ENCODE data around the gene GADL1. TPM values are rescaled to one million over a fixed set of nuclear protein-coding genes. Genes with fewer than 3 reads are reported as not detected.
A peak's percentile ranks its signal among the peaks of the same experiment; 100 is the strongest.

Gene GADL1
- total RNA-seq, 4 donors from 2014 or later, result not detected

GRCh38 chr3:30754426-30754825, 140.0 kb downstream of the GADL1 start:
- H3K9me3 ChIP-seq, result no peaks in the 10 kb centered on the region
- H3K4me3 ChIP-seq, result no peak overlapping the region
- no peaks in the 10 kb centered on the region for H3K27me3 ChIP-seq
- no peak for TF ChIP-seq POLR2A (IDR thresholded peaks at IDR 0.05)
- no peak for TF ChIP-seq CTCF (IDR thresholded peaks at IDR 0.05)
- TF ChIP-seq EP300 (IDR thresholded peaks at IDR 0.05), result no peak
- DNase-seq (ENCODE audit: low spot score in 2 of 2), result no peak
- no peaks in the 10 kb centered on the region for H3K36me3 ChIP-seq
- H3K4me1 ChIP-seq, result no peaks in the 10 kb centered on the region
- H3K27ac ChIP-seq, result no peak overlapping the region
- WGBS, 2 donors, result 80 to 82% methylated on average over 4 of the region's 4 CpGs

GRCh38 chr3:30753766-30754165, 140.7 kb downstream of the GADL1 start:
- 84 to 92% methylated on average over 3 of the region's 3 CpGs for WGBS, 2 donors

GRCh38 chr3:30752970-30753369, 141.5 kb downstream of the GADL1 start:
- no peaks in the 10 kb centered on the region for H3K36me3 ChIP-seq
- H3K4me3 ChIP-seq, result no peak overlapping the region
- 68 to 76% methylated on average over 4 of the region's 4 CpGs for WGBS, 2 donors
- H3K27me3 ChIP-seq, result no peaks in the 10 kb centered on the region
- DNase-seq (ENCODE audit: low spot score in 2 of 2), result no peak
- no peak overlapping the region for H3K27ac ChIP-seq
- no peaks in the 10 kb centered on the region for H3K9me3 ChIP-seq
- no peak for TF ChIP-seq EP300 (IDR thresholded peaks at IDR 0.05)
- no peak for TF ChIP-seq CTCF (IDR thresholded peaks at IDR 0.05)
- TF ChIP-seq POLR2A (IDR thresholded peaks at IDR 0.05), result no peak
- no peaks in the 10 kb centered on the region for H3K4me1 ChIP-seq

More at GRCh38 chr3:30753766-30754165, 140.7 kb downstream of the GADL1 start:
- no peaks in the 10 kb centered on the region for H3K4me1 ChIP-seq
- no peak overlapping the region for H3K4me3 ChIP-seq
- no peaks in the 10 kb centered on the region for H3K9me3 ChIP-seq
- DNase-seq (ENCODE audit: low spot score in 2 of 2), result no peak
- TF ChIP-seq POLR2A (IDR thresholded peaks at IDR 0.05), result no peak
- H3K36me3 ChIP-seq, result no peaks in the 10 kb centered on the region
- no peak overlapping the region for H3K27ac ChIP-seq
- H3K27me3 ChIP-seq, result no peaks in the 10 kb centered on the region

GRCh38 chr3:30752491-30752890, 142.0 kb downstream of the GADL1 start:
- no peak overlapping the region for H3K27ac ChIP-seq
- WGBS, 2 donors, result 90 to 92% methylated on average over 5 of the region's 5 CpGs
- no peaks in the 10 kb centered on the region for H3K9me3 ChIP-seq
- no peak overlapping the region for H3K4me3 ChIP-seq
- no peaks in the 10 kb centered on the region for H3K27me3 ChIP-seq
- TF ChIP-seq POLR2A (IDR thresholded peaks at IDR 0.05) (no peak), EP300 (IDR thresholded peaks at IDR 0.05) (no peak), CTCF (IDR thresholded peaks at IDR 0.05) (no peak)
- no peaks in the 10 kb centered on the region for H3K4me1 ChIP-seq
- DNase-seq (ENCODE audit: low spot score in 2 of 2), result no peak
- H3K36me3 ChIP-seq, result no peaks in the 10 kb centered on the region

- TF ChIP-seq CTCF (IDR thresholded peaks at IDR 0.05) (peak; percentile 19 to 46 (median 28)), EP300 (IDR thresholded peaks at IDR 0.05) (no peak)
- no peaks in the 10 kb centered on the region for H3K4me1 ChIP-seq
- H3K27ac ChIP-seq, result no peak overlapping the region
- WGBS, 2 donors, result 64 to 65% methylated on average over 11 of the region's 11 CpGs
- DNase-seq (ENCODE audit: low spot score in 2 of 2), result peak in 1 of 2 donors; percentile 31
- no peak overlapping the region for H3K4me3 ChIP-seq
- H3K36me3 ChIP-seq, result no peaks in the 10 kb centered on the region
- H3K27me3 ChIP-seq, result no peaks in the 10 kb centered on the region
- H3K9me3 ChIP-seq, result no peaks in the 10 kb centered on the region
Observed at GRCh38 chr3:30751610-30752299, 142.7 kb downstream of the GADL1 start.

All from tibial nerve (tissue), 4 donors.